H9 (cell line): ENCODE results near the gene OPTC. TPM values are rescaled to one million over a fixed set of nuclear protein-coding genes. Genes with fewer than 3 reads are reported as not detected.
A peak's percentile ranks its signal among the peaks of the same experiment; 100 is the strongest.

Experiments used
- DNase-seq: peaks from one replicate; pipeline ENCODE4 v3.0.0-alpha.2; 2017
- H2AFZ ChIP-seq: one replicate; pipeline ENCODE4 v1.6.1; 2013; ENCODE audit warnings: mild to moderate bottlenecking, low read length, control low read depth, moderate library complexity
- H2AK5ac ChIP-seq: 2 replicates; pipeline ENCODE4 v1.6.1; 2013; ENCODE audit warnings: low read length, control low read depth, mixed read lengths; ENCODE audit not compliant: insufficient read length
- H2BK120ac ChIP-seq: one replicate; pipeline ENCODE4 v1.6.1; 2013; ENCODE audit warnings: low read depth, mild to moderate bottlenecking, low read length, control low read depth, inconsistent platforms; ENCODE audit not compliant: poor library complexity, severe bottlenecking
- H2BK12ac ChIP-seq: 2 replicates; pipeline ENCODE4 v1.6.1; 2013; ENCODE audit warnings: low read length, control low read depth, mixed read lengths, low read depth; ENCODE audit not compliant: insufficient read length
- H2BK15ac ChIP-seq: 2 replicates; pipeline ENCODE4 v1.6.1; 2013; ENCODE audit warnings: low read depth, low read length, control low read depth
- H2BK20ac ChIP-seq: one replicate; pipeline ENCODE4 v1.6.1; 2013; ENCODE audit warnings: low read depth, mild to moderate bottlenecking, low read length, control low read depth, inconsistent platforms; ENCODE audit not compliant: poor library complexity, severe bottlenecking
- H2BK5ac ChIP-seq: 2 replicates; pipeline ENCODE4 v1.6.1; 2013; ENCODE audit warnings: low read length, control low read depth, mixed read lengths; ENCODE audit not compliant: insufficient read length
- H3K14ac ChIP-seq: 2 replicates; pipeline ENCODE4 v1.6.1; 2013; ENCODE audit warnings: low read length, control low read depth; ENCODE audit not compliant: insufficient read depth
- H3K18ac ChIP-seq: 2 replicates; pipeline ENCODE4 v1.6.1; 2013; ENCODE audit warnings: low read depth, mild to moderate bottlenecking, mixed read lengths, low read length, control low read depth; ENCODE audit not compliant: insufficient read length
- H3K23ac ChIP-seq: 2 replicates; pipeline ENCODE4 v1.6.1; 2013; ENCODE audit warnings: low read length, control low read depth, mixed read lengths, low read depth; ENCODE audit not compliant: insufficient read length
- H3K23me2 ChIP-seq: 2 replicates; pipeline ENCODE4 v1.6.1; 2013; ENCODE audit warnings: low read depth, mild to moderate bottlenecking, mixed read lengths, low read length, control low read depth; ENCODE audit not compliant: insufficient read length, poor library complexity, severe bottlenecking
- H3K27ac ChIP-seq: 2 replicates; pipeline ENCODE4 v1.5.1; 2013; ENCODE audit warnings: low read length, control low read depth, mixed read lengths, low read depth; ENCODE audit not compliant: insufficient read length
- H3K27me3 ChIP-seq: 2 replicates; pipeline ENCODE4 v1.6.1; 2013; ENCODE audit warnings: low read length, control low read depth, inconsistent platforms; ENCODE audit not compliant: insufficient read depth
- H3K4ac ChIP-seq: 2 replicates; pipeline ENCODE4 v1.6.1; 2013; ENCODE audit warnings: low read depth, mild to moderate bottlenecking, control low read depth, inconsistent platforms, low read length, moderate library complexity
- H3K4me1 ChIP-seq: 2 replicates; pipeline ENCODE4 v1.6.1; 2013; ENCODE audit warnings: low read length, control low read depth, inconsistent platforms; ENCODE audit not compliant: insufficient read depth
- H3K4me2 ChIP-seq: 2 replicates; pipeline ENCODE4 v1.6.1; 2013; ENCODE audit warnings: low read length, control low read depth, mixed read lengths; ENCODE audit not compliant: insufficient read length, insufficient read depth
- H3K56ac ChIP-seq: 2 replicates; pipeline ENCODE4 v1.6.1; 2013; ENCODE audit warnings: low read depth, mild to moderate bottlenecking, mixed read lengths, low read length, control low read depth; ENCODE audit not compliant: insufficient read length
- H3K79me1 ChIP-seq: 2 replicates; pipeline ENCODE4 v1.6.1; 2013; ENCODE audit warnings: low read depth, mild to moderate bottlenecking, moderate library complexity, low read length, control low read depth, inconsistent platforms; ENCODE audit not compliant: insufficient read depth, poor library complexity, severe bottlenecking
- H3K79me2 ChIP-seq: 2 replicates; pipeline ENCODE4 v1.6.1; 2013; ENCODE audit warnings: low read length, control low read depth, inconsistent platforms; ENCODE audit not compliant: insufficient read depth
- H3K9ac ChIP-seq: 2 replicates; pipeline ENCODE4 v1.6.1; 2013; ENCODE audit warnings: low read length, control low read depth, mixed read lengths; ENCODE audit not compliant: insufficient read length; ENCODE audit errors: extremely low read depth
- H3K9me3 ChIP-seq: one replicate; pipeline ENCODE4 v1.6.1; 2013; ENCODE audit warnings: low read depth, low read length, inconsistent platforms; ENCODE audit not compliant: control insufficient read depth
- H3T11ph ChIP-seq: one replicate; pipeline ENCODE4 v1.6.1; 2013; ENCODE audit warnings: mild to moderate bottlenecking, low read length, control low read depth, inconsistent platforms
- H4K20me1 ChIP-seq: one replicate; pipeline ENCODE4 v1.6.1; 2013; ENCODE audit not compliant: control insufficient read depth, insufficient read length, insufficient read depth
- H4K5ac ChIP-seq: 2 replicates; pipeline ENCODE4 v1.6.1; 2013; ENCODE audit warnings: low read depth, mild to moderate bottlenecking, mixed read lengths, low read length, control low read depth; ENCODE audit not compliant: insufficient read length
- H4K8ac ChIP-seq: replicated peaks from 2 replicates; pipeline ENCODE4 v1.6.1; 2013; ENCODE audit warnings: low read length, control low read depth, mixed read lengths, low read depth; ENCODE audit not compliant: insufficient read length
- H4K91ac ChIP-seq: 2 replicates; pipeline ENCODE4 v1.6.1; 2013; ENCODE audit warnings: low read depth, mild to moderate bottlenecking, moderate library complexity, mixed read lengths, low read length, control low read depth; ENCODE audit not compliant: insufficient read length
- H3K27ac Mint-ChIP-seq, 3 experiments: 2 replicates in 2 of 3; 3 replicates in 1 of 3; pipeline ENCODE4 v1.8.0; 2020 to 2021; ENCODE audit warnings: mixed read lengths in 3 of 3, mild to moderate bottlenecking in 1 of 3, moderate library complexity in 1 of 3
- H3K27me3 Mint-ChIP-seq: 2 replicates; pipeline ENCODE4 v1.8.0; 2021; ENCODE audit warnings: low read depth, mild to moderate bottlenecking, moderate library complexity, mixed read lengths
- H3K36me3 Mint-ChIP-seq, 3 experiments: 2 replicates in 2 of 3; 3 replicates in 1 of 3; pipeline ENCODE4 v1.8.0; 2020 to 2021; ENCODE audit warnings: low read depth in 3 of 3, mixed read lengths in 3 of 3; ENCODE audit not compliant: insufficient read depth in 1 of 3
- H3K4me1 Mint-ChIP-seq, 2 experiments: 2 replicates each; pipeline ENCODE4 v1.8.0; 2020; ENCODE audit warnings: mixed read lengths in 2 of 2
- H3K4me3 Mint-ChIP-seq, 2 experiments: 2 replicates in 1 of 2; 3 replicates in 1 of 2; pipeline ENCODE4 v1.8.0; 2020 to 2021; ENCODE audit warnings: mild to moderate bottlenecking in 2 of 2, mixed read lengths in 2 of 2, moderate library complexity in 1 of 2
- H3K9me3 Mint-ChIP-seq, 2 experiments: 2 replicates in 1 of 2; 3 replicates in 1 of 2; pipeline ENCODE4 v1.8.0; 2020; ENCODE audit warnings: mild to moderate bottlenecking in 2 of 2, mixed read lengths in 2 of 2, moderate library complexity in 1 of 2
- WGBS: extraction: QIAGEN DNeasy Blood & Tissue Kit; methylation state at CpG from one replicate; pipeline ENCODE4 v1.1.7; 2013; ENCODE audit warnings: missing lambda C conversion rate, low lambda C conversion rate, mixed read lengths; ENCODE audit not compliant: insufficient read length; ENCODE audit errors: extremely low coverage; 5-methylcytosine and 5-hydroxymethylcytosine counted together
- total RNA-seq: library from RNA; stranded (reverse); gene quantifications from 2 replicates; pipeline ENCODE4 v1.2.1, GENCODE V29; 2021
- TF ChIP-seq, protein P1 (sequence below): fragments of 200-600 bp; sonication (generic); conservative IDR thresholded peaks from 3 replicates; pipeline ENCODE4 v1.8.0; 2021; ENCODE audit warnings: antibody characterized with exemption, mild to moderate bottlenecking

OPTC gene
- total RNA-seq, 1 experiment from 2014 or later = 1.1 TPM

DNA sequence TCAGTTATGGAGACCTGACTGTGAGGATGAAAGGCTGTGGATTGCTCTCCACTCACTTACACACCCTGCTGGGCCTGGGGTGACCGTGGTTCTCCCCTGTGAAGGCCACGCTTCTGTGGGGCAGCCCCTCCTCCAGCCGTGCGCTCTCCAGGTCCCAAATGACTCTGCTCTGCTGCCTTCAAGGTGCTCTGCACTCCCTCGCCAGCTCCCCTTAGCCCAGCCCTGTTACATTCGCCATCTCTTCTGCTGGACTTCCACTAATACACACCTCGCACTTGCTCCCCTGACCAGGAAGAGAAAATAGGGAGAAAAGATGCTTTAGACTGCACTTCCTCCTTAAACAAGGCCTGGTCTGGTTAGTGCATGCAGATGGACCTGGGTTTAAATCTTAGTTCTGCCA lies 24.6 kb downstream of the OPTC start:
- H3K27me3 ChIP-seq = peaks cover 15% of the 10 kb centered on the region; the same call in 1 of the 2 replicates
- no peak overlapping the region for H2BK120ac ChIP-seq

More for the DNA sequence above, 24.6 kb downstream of the OPTC start:
- Histone ChIP-seq H3K56ac (no peak overlapping the region), H2BK15ac (no peak overlapping the region), H3K4ac (no peak overlapping the region), H2BK5ac (no peak overlapping the region), H3K27ac (no peak overlapping the region), H3K14ac (peak overlapping the region; percentile 36; the same call in 1 of the 2 replicates), H2BK20ac (no peak overlapping the region), H2AK5ac (no peak overlapping the region), H3K4me1 (peaks cover 20% of the 10 kb centered on the region; the same call in 1 of the 2 replicates), H3K9ac (no peak overlapping the region), H3K79me1 (no peaks in the 10 kb centered on the region), H2BK12ac (peak overlapping the region; percentile 4), H3T11ph (no peak overlapping the region), H3K4me2 (peak overlapping the region; percentile 58), H3K23ac (no peak overlapping the region), H3K9me3 (no peaks in the 10 kb centered on the region), H4K8ac (no peak overlapping the region), H4K5ac (no peak overlapping the region), H4K91ac (no peak overlapping the region), H3K23me2 (peaks cover 7% of the 10 kb centered on the region), H4K20me1 (no peaks in the 10 kb centered on the region), H3K18ac (no peak overlapping the region), H3K79me2 (no peaks in the 10 kb centered on the region), H2AFZ (no peak overlapping the region)
- DNase-seq = no peak
- TF ChIP-seq, protein P1, sequence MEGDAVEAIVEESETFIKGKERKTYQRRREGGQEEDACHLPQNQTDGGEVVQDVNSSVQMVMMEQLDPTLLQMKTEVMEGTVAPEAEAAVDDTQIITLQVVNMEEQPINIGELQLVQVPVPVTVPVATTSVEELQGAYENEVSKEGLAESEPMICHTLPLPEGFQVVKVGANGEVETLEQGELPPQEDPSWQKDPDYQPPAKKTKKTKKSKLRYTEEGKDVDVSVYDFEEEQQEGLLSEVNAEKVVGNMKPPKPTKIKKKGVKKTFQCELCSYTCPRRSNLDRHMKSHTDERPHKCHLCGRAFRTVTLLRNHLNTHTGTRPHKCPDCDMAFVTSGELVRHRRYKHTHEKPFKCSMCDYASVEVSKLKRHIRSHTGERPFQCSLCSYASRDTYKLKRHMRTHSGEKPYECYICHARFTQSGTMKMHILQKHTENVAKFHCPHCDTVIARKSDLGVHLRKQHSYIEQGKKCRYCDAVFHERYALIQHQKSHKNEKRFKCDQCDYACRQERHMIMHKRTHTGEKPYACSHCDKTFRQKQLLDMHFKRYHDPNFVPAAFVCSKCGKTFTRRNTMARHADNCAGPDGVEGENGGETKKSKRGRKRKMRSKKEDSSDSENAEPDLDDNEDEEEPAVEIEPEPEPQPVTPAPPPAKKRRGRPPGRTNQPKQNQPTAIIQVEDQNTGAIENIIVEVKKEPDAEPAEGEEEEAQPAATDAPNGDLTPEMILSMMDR = no peak
- Mint-ChIP-seq H3K9me3 (peaks cover 0 to 6% of the 10 kb centered on the region in 2 experiments; a peak in 2 of 5 replicates), H3K27ac (peak overlapping the region in 1 of 3 experiments; percentile 50; a peak in 2 of 7 replicates), H3K4me3 (peak overlapping the region; percentile 47 to 72; a peak in 4 of 5 replicates), H3K36me3 (no peaks in the 10 kb centered on the region), H3K27me3 (peaks cover 87% of the 10 kb centered on the region), H3K4me1 (peaks cover 78 to 83% of the 10 kb centered on the region in 2 experiments)
- no CpG with 5 or more reads among the region's 7 CpGs for WGBS
